ENCODE results near the gene CEMIP2. TPM values are rescaled to one million over a fixed set of nuclear protein-coding genes. Genes with fewer than 3 reads are reported as not detected.

CEMIP2 gene
- total and polyA plus RNA-seq, 10 of the 15 experiments (the other 5 are each of a cell fraction or from before 2014, with no cell fraction given), result 0.50 to 19.2 (median 1.2) TPM

DNA sequence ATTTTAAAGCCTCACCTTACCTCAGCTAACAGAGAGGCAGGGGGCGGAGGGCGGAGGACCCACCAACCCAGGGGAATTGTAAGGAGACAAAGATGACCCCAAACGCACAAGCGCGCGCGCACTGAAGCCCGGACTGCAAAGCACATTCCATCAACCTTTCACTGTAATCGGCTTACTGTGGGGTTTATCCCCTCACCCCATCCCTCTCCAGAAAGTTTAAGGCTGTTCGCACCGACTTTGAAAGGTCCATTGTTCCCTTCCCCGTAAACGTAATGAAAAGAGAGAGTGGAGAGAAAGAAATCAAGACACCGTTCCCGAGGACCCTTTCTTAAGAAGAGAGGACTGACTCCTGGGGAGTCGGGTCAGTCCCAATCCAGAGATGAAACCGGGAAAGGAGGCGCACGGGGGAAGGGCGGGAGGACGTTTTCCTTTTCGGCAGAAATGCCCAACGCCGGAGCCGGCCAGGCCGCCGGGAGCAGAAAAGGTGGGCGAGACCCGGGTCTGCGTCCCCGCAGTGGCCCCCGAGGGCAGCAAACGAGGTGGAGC lies 464 bp downstream of the CEMIP2 start:
- CTCF ChIA-PET, result interaction anchor here (1.2 to 4.3 kb wide), 9 partner anchors 9 to 483 kb away, joined by 3 to 31 read pairs (median 8); no protein-coding TSS in a partner anchor
- peak overlapping the region; percentile 22; the same call in 1 of the 2 replicates for H3K9ac ChIP-seq (ENCODE audit: control insufficient read depth, insufficient read depth, low read length)
- POLR2A ChIA-PET, result no interaction called here
- DNase-seq (ENCODE audit: low read depth, low spot score) (no peak), ATAC-seq (no peak), FAIRE-seq (no peak)
- peaks cover 0 to 18% of the 10 kb centered on the region in 2 experiments; a peak in 2 of 4 replicates for H3K27me3 ChIP-seq (replicated peaks in 1 of 2; ENCODE audit: control insufficient read depth in 2 of 2, insufficient read depth in 2 of 2, low read length in 1 of 2)
- no peaks in the 10 kb centered on the region for H3K36me3 ChIP-seq (ENCODE audit: control insufficient read depth in 2 of 2, insufficient read depth in 2 of 2, low read length in 1 of 2)
- peak overlapping the region; percentile 84 for H3K4me3 ChIP-seq
- TF ChIP-seq SMAD5 (IDR thresholded peaks at IDR 0.05; ENCODE audit: low read depth) (no peak), POU2F2 (IDR thresholded peaks at IDR 0.05; ENCODE audit: borderline replicate concordance, low read depth, low read length) (no peak), ZNF384 (IDR thresholded peaks at IDR 0.05; ENCODE audit: borderline replicate concordance, low read depth, low read length) (no peak), DPF2 (IDR thresholded peaks at IDR 0.05) (no peak), CHD4 (IDR thresholded peaks at IDR 0.05) (no peak)
- TF ChIP-seq, protein P1, sequence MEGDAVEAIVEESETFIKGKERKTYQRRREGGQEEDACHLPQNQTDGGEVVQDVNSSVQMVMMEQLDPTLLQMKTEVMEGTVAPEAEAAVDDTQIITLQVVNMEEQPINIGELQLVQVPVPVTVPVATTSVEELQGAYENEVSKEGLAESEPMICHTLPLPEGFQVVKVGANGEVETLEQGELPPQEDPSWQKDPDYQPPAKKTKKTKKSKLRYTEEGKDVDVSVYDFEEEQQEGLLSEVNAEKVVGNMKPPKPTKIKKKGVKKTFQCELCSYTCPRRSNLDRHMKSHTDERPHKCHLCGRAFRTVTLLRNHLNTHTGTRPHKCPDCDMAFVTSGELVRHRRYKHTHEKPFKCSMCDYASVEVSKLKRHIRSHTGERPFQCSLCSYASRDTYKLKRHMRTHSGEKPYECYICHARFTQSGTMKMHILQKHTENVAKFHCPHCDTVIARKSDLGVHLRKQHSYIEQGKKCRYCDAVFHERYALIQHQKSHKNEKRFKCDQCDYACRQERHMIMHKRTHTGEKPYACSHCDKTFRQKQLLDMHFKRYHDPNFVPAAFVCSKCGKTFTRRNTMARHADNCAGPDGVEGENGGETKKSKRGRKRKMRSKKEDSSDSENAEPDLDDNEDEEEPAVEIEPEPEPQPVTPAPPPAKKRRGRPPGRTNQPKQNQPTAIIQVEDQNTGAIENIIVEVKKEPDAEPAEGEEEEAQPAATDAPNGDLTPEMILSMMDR (IDR thresholded peaks at IDR 0.05 in 2 of 3, conservative IDR thresholded peaks at IDR 0.05 in 1 of 3; ENCODE audit: control insufficient read depth in 2 of 3, extremely low read depth in 1 of 3, insufficient read depth in 1 of 3, low read depth in 3 of 3, low read length in 3 of 3), result no peak
- in situ Hi-C loops (cut with MboI), result loop anchor here (10.0 kb wide), 1 partner anchor 483 kb away; no protein-coding TSS in a partner anchor
- intact Hi-C loops (cut with micrococcal nuclease; ENCODE audit: unreplicated experiment), result loop anchor here (2.0 to 5.0 kb wide), 5 partner anchors 54 to 483 kb away; no protein-coding TSS in a partner anchor
- no peaks in the 10 kb centered on the region for H3K9me3 ChIP-seq (replicated peaks; ENCODE audit: control insufficient read depth, insufficient read depth, low read length)
- 3% methylated on average over 28 of the region's 33 CpGs for WGBS (ENCODE audit: insufficient coverage, insufficient replicate concordance, low lambda C conversion rate, missing lambda C conversion rate)
- H3K4me2 ChIP-seq (ENCODE audit: control insufficient read depth, insufficient read depth), result peak overlapping the region; percentile 89
- no peak overlapping the region for H3K27ac ChIP-seq (ENCODE audit: control insufficient read depth, insufficient read depth)
- peaks cover 3% of the 10 kb centered on the region for H4K20me1 ChIP-seq (ENCODE audit: control insufficient read depth, insufficient read depth)
- RAD21 ChIA-PET (ENCODE audit: unreplicated experiment), result interaction anchor here (0.9 to 1.7 kb wide), 5 partner anchors 11 to 482 kb away, joined by 3 to 5 read pairs (median 4); no protein-coding TSS in a partner anchor
- H3K79me2 ChIP-seq (ENCODE audit: control insufficient read depth, insufficient read depth, low read length), result no peaks in the 10 kb centered on the region
- SMC1A ChIA-PET (ENCODE audit: uncharacterized antibody, unreplicated experiment), result interaction anchor here (1.5 to 2.0 kb wide), 5 partner anchors 9 to 483 kb away, joined by 4 to 15 read pairs (median 8); no protein-coding TSS in a partner anchor
- peaks cover 14% of the 10 kb centered on the region for H3K4me1 ChIP-seq (ENCODE audit: control insufficient read depth, insufficient read depth, low read length)
- no peak overlapping the region; the same call in 1 of the 2 replicates for H2AFZ ChIP-seq (ENCODE audit: control insufficient read depth, low read depth, low read length)
- BruUV-seq (replicated peaks), result no TSS peak

Measured in GM12878 (cell line).